ENCODE measurements around the gene CPEB4.

The CPEB4 gene

DNA sequence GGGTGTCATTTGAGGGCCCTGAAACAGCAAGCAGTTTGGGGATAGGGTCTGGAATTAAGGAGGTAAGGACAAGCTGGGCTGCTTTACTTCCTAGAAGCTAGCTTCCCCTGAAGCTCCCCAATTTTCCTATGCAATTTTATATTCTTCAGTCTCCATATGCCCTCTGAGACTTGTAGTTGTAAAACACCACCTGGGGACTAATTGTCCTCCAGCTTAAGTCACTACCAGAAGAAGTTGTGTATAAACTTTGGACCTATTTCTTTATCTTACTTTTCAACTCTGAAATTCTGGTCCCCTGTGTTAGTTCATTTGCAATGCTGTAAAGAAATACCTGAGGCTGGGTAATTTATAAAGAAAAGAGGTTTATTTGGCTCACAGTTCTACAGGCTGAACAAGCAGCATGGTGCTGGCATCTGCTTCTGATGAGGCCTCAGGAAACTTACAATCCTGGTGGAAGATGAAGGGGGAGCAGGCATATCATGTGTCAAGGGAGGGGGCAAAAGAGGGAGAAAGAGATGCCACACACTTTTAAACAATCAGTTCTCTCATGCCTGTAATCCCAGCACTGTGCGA lies 41.1 kb upstream of the CPEB4 start:
- Histone ChIP-seq H3K4me3 (no peak overlapping the region), H3K27ac (no peak overlapping the region)
- TF ChIP-seq, protein P1, sequence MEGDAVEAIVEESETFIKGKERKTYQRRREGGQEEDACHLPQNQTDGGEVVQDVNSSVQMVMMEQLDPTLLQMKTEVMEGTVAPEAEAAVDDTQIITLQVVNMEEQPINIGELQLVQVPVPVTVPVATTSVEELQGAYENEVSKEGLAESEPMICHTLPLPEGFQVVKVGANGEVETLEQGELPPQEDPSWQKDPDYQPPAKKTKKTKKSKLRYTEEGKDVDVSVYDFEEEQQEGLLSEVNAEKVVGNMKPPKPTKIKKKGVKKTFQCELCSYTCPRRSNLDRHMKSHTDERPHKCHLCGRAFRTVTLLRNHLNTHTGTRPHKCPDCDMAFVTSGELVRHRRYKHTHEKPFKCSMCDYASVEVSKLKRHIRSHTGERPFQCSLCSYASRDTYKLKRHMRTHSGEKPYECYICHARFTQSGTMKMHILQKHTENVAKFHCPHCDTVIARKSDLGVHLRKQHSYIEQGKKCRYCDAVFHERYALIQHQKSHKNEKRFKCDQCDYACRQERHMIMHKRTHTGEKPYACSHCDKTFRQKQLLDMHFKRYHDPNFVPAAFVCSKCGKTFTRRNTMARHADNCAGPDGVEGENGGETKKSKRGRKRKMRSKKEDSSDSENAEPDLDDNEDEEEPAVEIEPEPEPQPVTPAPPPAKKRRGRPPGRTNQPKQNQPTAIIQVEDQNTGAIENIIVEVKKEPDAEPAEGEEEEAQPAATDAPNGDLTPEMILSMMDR (IDR thresholded peaks at IDR 0.05): no peak
- no peak for DNase-seq (ENCODE audit: low spot score)

- no peak overlapping the region for H3K4me3 ChIP-seq
- no peak overlapping the region for H3K27ac ChIP-seq
- DNase-seq (ENCODE audit: low spot score): no peak
- TF ChIP-seq, protein P1 (IDR thresholded peaks at IDR 0.05): no peak
These were observed 39.1 kb upstream of the CPEB4 start for GRCh38 chr5:173848986-173849596.

- no peak for DNase-seq (ENCODE audit: low spot score)
- TF ChIP-seq, protein P1 (IDR thresholded peaks at IDR 0.05): no peak
- H3K27ac ChIP-seq: no peak overlapping the region
- H3K4me3 ChIP-seq: no peak overlapping the region
These were observed 38.2 kb upstream of the CPEB4 start for GRCh38 chr5:173849908-173850307.

GRCh38 chr5:173850659-173851058 lies 37.5 kb upstream of the CPEB4 start:
- H3K4me3 ChIP-seq: no peak overlapping the region
- no peak overlapping the region for H3K27ac ChIP-seq
- TF ChIP-seq, protein P1 (IDR thresholded peaks at IDR 0.05): no peak
- no peak for DNase-seq (ENCODE audit: low spot score)

GRCh38 chr5:173851595-173852243 lies 36.4 kb upstream of the CPEB4 start:
- no peak overlapping the region for H3K27ac ChIP-seq
- TF ChIP-seq, protein P1 (IDR thresholded peaks at IDR 0.05): no peak
- H3K4me3 ChIP-seq: no peak overlapping the region
- DNase-seq (ENCODE audit: low spot score): no peak

- Histone ChIP-seq H3K27ac (no peak overlapping the region), H3K4me3 (no peak overlapping the region)
- TF ChIP-seq, protein P1 (IDR thresholded peaks at IDR 0.05): no peak
- no peak for DNase-seq (ENCODE audit: low spot score)
These were observed 35.3 kb upstream of the CPEB4 start for GRCh38 chr5:173852790-173853359.

All from coronary artery (tissue), 2 donors.